Body of pancreas (tissue), 4 donors: ENCODE measurements around the gene KDELR1. TPM values are rescaled to one million over a fixed set of nuclear protein-coding genes. Genes with fewer than 3 reads are reported as not detected.
"Not testable (repeated sequence)": the region's sequence is repeated elsewhere in the genome, so short reads cannot be mapped to it uniquely, and the experiment has no call there.

Experiments used
- ATAC-seq: fragments of 150-250 bp; one replicate; pipeline ENCODE4 v1.9.1; 2016
- DNase-seq, 4 donors: peaks; one replicate each; pipeline ENCODE4 v3.0.0-alpha.2; 2019
- H3K27ac ChIP-seq, 4 donors: fragments of 200-600 bp; sonication (generic); 1 replicate in 3 of 4; 2 replicates in 1 of 4; pipeline versions ENCODE4 v1.5.1 to v1.6.1; 2016 to 2019; ENCODE audit warnings: mild to moderate bottlenecking in 1 of 4, mixed read lengths in 1 of 4, moderate library complexity in 1 of 4
- H3K27me3 ChIP-seq, 2 donors: fragments of 200-600 bp; sonication (generic); one replicate each; pipeline ENCODE4 v1.6.0; 2016; ENCODE audit warnings: mild to moderate bottlenecking in 1 of 2
- H3K36me3 ChIP-seq, 2 donors: fragments of 200-600 bp; sonication (generic); replicated peaks in 1 of 2; 2 replicates each; pipeline ENCODE4 v1.5.1; 2016; ENCODE audit warnings: low read depth in 2 of 2; ENCODE audit not compliant: insufficient read depth in 1 of 2
- H3K4me1 ChIP-seq: fragments of 200-600 bp; sonication (generic); one replicate; pipeline ENCODE4 v1.6.0; 2016
- H3K4me3 ChIP-seq, 2 donors: fragments of 200-600 bp; sonication (generic); 1 replicate in 1 of 2; 2 replicates in 1 of 2; pipeline ENCODE4 v1.5.1; 2016 to 2019
- H3K9me3 ChIP-seq, 3 donors: fragments of 200-600 bp; sonication (generic); 1 replicate in 2 of 3; 2 replicates in 1 of 3; pipeline ENCODE4 v1.5.1; 2016
- CTCF ChIP-seq, 7 experiments: fragments of 450-650 bp in 4 of 7; fragments of 200-600 bp in 3 of 7; sonication (generic) in 3 of 7; IDR thresholded peaks; one replicate each; pipeline ENCODE4 v1.5.1; 2016 to 2019; ENCODE audit warnings: antibody characterized with exemption in 7 of 7
- POLR2A ChIP-seq, 3 donors: fragments of 450-650 bp; IDR thresholded peaks; one replicate each; pipeline ENCODE4 v1.6.1; 2016; ENCODE audit warnings: antibody characterized with exemption in 3 of 3, mild to moderate bottlenecking in 2 of 3
- WGBS, 2 donors: methylation state at CpG; one replicate each; pipeline ENCODE4 v1.1.5; 2017; 5-methylcytosine and 5-hydroxymethylcytosine counted together
- intact Hi-C: fragments of 100-400 bp; cut with DNase I; formaldehyde crosslinking; loops from one replicate; pipeline ENCODE4 v1.15.1; 2023
- total RNA-seq, 2 donors: library from RNA; depleted of rRNA; stranded (reverse); fragments of >200 nt; gene quantifications; one replicate each; pipeline ENCODE4 v1.1.0, GENCODE V29; 2016

KDELR1 gene
- total RNA-seq, 2 donors from 2014 or later = 47.5 to 51.4 TPM

DNA sequence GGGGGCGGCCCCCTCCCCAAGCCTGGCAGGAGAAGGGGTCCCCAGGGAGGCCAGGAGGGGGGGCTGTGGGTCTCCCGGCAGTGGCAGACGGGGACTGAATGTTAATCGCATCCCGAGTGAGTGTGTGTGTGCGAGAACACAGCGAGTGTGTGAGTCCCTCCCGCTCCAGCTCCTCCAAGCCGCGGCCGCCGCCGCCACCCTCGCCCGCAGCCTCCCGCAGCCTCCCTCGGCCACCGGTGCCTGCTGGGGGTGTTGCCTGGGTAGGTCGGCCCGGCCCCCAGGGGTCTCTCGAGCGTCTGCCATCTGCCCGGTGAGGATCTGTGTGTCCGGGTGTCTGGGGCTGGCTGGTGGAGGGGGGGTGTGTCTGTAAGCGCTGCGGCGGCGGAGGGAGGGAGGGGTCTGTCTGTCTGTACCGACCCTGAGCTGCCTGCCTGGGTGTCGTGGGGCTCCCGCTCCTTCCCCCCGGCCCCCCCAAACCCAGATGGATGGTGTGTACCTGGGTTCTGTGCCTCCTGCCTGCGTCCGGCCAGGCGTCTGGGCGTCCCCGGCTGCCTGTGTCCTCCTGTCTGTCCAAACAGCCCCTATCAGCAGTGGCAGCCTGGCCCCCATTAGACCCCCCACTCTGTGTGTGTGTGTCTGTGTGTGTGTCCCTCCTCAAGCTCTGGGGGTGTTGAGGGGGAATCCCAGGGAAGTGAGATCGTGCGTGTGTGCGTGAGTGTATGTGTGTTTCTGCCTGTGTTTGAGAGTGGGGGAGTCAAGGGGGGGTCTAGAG is 2.4 kb upstream of the KDELR1 start, which contains the start of gene GRIN2D:
TSS of gene GRIN2D (plus strand) at position 110 of the 772 bp plus-strand sequence. CDS start 4,725 bp downstream, outside the sequence.
- Histone ChIP-seq H3K36me3 (peaks cover 0 to 2% of the 10 kb centered on the region in 2 donors), H3K9me3 (no peaks in the 10 kb centered on the region), H3K4me1 (peaks cover 29% of the 10 kb centered on the region), H3K27ac (no peak within 1 kb of the TSS), H3K4me3 (no peak within 1 kb of the TSS), H3K27me3 (peaks cover 0 to 42% of the 10 kb centered on the region in 2 donors)
- intact Hi-C loops = no loop called here
- WGBS, 2 donors = 0 to 2% methylated on average over 4 to 34 of the region's 40 CpGs
- DNase-seq (no peak), ATAC-seq (no peak)
- TF ChIP-seq POLR2A (IDR thresholded peaks at IDR 0.05) = no peak
- no peak for TF ChIP-seq CTCF (IDR thresholded peaks at IDR 0.05)

- Histone ChIP-seq H3K9me3 (no peaks in the 10 kb centered on the region), H3K27ac (no peak overlapping the region), H3K4me3 (no peak overlapping the region), H3K27me3 (peaks cover 0 to 40% of the 10 kb centered on the region in 2 donors), H3K36me3 (peaks cover 0 to 2% of the 10 kb centered on the region in 2 donors), H3K4me1 (peaks cover 32% of the 10 kb centered on the region)
- no peak for TF ChIP-seq POLR2A (IDR thresholded peaks at IDR 0.05)
- no peak for TF ChIP-seq CTCF (IDR thresholded peaks at IDR 0.05)
- intact Hi-C loops = no loop called here
- WGBS, 2 donors = 78 to 86% methylated on average over 10 to 15 of the region's 15 CpGs
- no peak for ATAC-seq
- no peak for DNase-seq
These were observed 1.7 kb upstream of the KDELR1 start for GRCh38 chr19:48392860-48393558.

- Histone ChIP-seq H3K4me1 (peaks cover 30% of the 10 kb centered on the region), H3K27me3 (peaks cover 0 to 36% of the 10 kb centered on the region in 2 donors)
- ATAC-seq, H3K36me3 ChIP-seq, H3K27ac ChIP-seq, intact Hi-C loops, H3K4me3 ChIP-seq, DNase-seq, H3K9me3 ChIP-seq: not testable (repeated sequence)
- WGBS, 2 donors = 36 to 67% methylated on average over 1 of the region's 1 CpG
These were observed 624 bp upstream of the KDELR1 start for GRCh38 chr19:48392006-48392344.

- H3K9me3 ChIP-seq = no peaks in the 10 kb centered on the region
- H3K4me3 ChIP-seq = peak overlapping the region; percentile 89 to 90
- ATAC-seq = peak; percentile 76
- intact Hi-C loops = no loop called here
- H3K27me3 ChIP-seq = peaks cover 0 to 21% of the 10 kb centered on the region in 2 donors
- H3K4me1 ChIP-seq = peaks cover 30% of the 10 kb centered on the region
- DNase-seq = peak; percentile 68 to 72 (median 70)
- H3K36me3 ChIP-seq = peaks cover 6% of the 10 kb centered on the region in 2 donors
- 0 to 2% methylated on average over 9 to 23 of the region's 24 CpGs for WGBS, 2 donors
- peak; percentile 57 to 82 (median 67) for TF ChIP-seq CTCF (IDR thresholded peaks at IDR 0.05)
- TF ChIP-seq POLR2A (IDR thresholded peaks at IDR 0.05) = peak in 2 of 3 donors; percentile 42 to 56
- peak overlapping the region; percentile 70 to 89 (median 87) for H3K27ac ChIP-seq
These were observed 907 bp downstream of the KDELR1 start for GRCh38 chr19:48390188-48391099.
